GM23338 (cell line): ENCODE data around the gene CPNE4. TPM values are rescaled to one million over a fixed set of nuclear protein-coding genes. Genes with fewer than 3 reads are reported as not detected.

Source experiments
- ATAC-seq: fragments of 200-7000 bp; cut with Tn5 transposase; 3 replicates; pipeline ENCODE4 v1.9.1; 2020
- DNase-seq: peaks from one replicate; pipeline ENCODE4 v3.0.0-alpha.2; 2015; ENCODE audit warnings: low spot score
- H2AFZ ChIP-seq: fragments of 200-600 bp; sonication (generic); 2 replicates; pipeline ENCODE4 v1.8.0; 2016; ENCODE audit warnings: antibody characterized with exemption, mild to moderate bottlenecking, moderate library complexity
- H3F3A ChIP-seq: fragments of 200-600 bp; sonication (generic); replicated peaks from 2 replicates; pipeline ENCODE4 v1.8.0; 2017; ENCODE audit warnings: antibody characterized with exemption, mixed run types, low read depth
- H3K27ac ChIP-seq: fragments of 200-600 bp; sonication (generic); 2 replicates; pipeline ENCODE4 v1.6.1; 2016; ENCODE audit warnings: low read depth
- H3K27me3 ChIP-seq: fragments of 200-600 bp; sonication (generic); 2 replicates; pipeline ENCODE4 v1.8.0; 2016; ENCODE audit warnings: mild to moderate bottlenecking, mixed run types, moderate library complexity; ENCODE audit not compliant: insufficient read depth
- H3K36me3 ChIP-seq: fragments of 200-600 bp; sonication (generic); 2 replicates; pipeline ENCODE4 v1.8.0; 2016; ENCODE audit warnings: mild to moderate bottlenecking; ENCODE audit not compliant: insufficient read depth
- H3K4me1 ChIP-seq: fragments of 200-600 bp; sonication (generic); 2 replicates; pipeline ENCODE4 v1.8.0; 2016; ENCODE audit warnings: mild to moderate bottlenecking, moderate library complexity; ENCODE audit not compliant: insufficient read depth
- H3K4me2 ChIP-seq: fragments of 200-600 bp; sonication (generic); 2 replicates; pipeline ENCODE4 v1.7.1; 2017; ENCODE audit warnings: mixed run types
- H3K4me3 ChIP-seq: fragments of 200-600 bp; sonication (generic); 2 replicates; pipeline ENCODE4 v1.6.1; 2016; ENCODE audit warnings: mixed run types
- H3K79me2 ChIP-seq: fragments of 200-600 bp; sonication (generic); replicated peaks from 2 replicates; pipeline ENCODE4 v1.8.0; 2017; ENCODE audit warnings: mild to moderate bottlenecking; ENCODE audit not compliant: insufficient read depth
- H3K9me2 ChIP-seq: fragments of 200-600 bp; sonication (generic); 2 replicates; pipeline ENCODE4 v1.8.0; 2017; ENCODE audit not compliant: insufficient read depth
- H4K20me1 ChIP-seq: fragments of 200-600 bp; sonication (generic); replicated peaks from 2 replicates; pipeline ENCODE4 v1.8.0; 2017; ENCODE audit warnings: mild to moderate bottlenecking; ENCODE audit not compliant: insufficient read depth
- H3K27ac Mint-ChIP-seq: 2 replicates; pipeline ENCODE4 v1.8.0; 2020; ENCODE audit warnings: inconsistent platforms, mild to moderate bottlenecking, moderate library complexity, mixed read lengths
- H3K27me3 Mint-ChIP-seq: 3 replicates; pipeline ENCODE4 v1.8.0; 2022; ENCODE audit warnings: low read depth, mild to moderate bottlenecking, moderate library complexity, mixed read lengths, inconsistent platforms; ENCODE audit not compliant: insufficient read depth, poor library complexity
- H3K36me3 Mint-ChIP-seq: 3 replicates; pipeline ENCODE4 v1.8.0; 2021; ENCODE audit warnings: low read depth, mild to moderate bottlenecking, inconsistent platforms, moderate library complexity, mixed read lengths
- H3K4me1 Mint-ChIP-seq: 3 replicates; pipeline ENCODE4 v1.8.0; 2020; ENCODE audit warnings: mild to moderate bottlenecking, inconsistent platforms, mixed read lengths
- H3K4me3 Mint-ChIP-seq: 3 replicates; pipeline ENCODE4 v1.8.0; 2021; ENCODE audit warnings: moderate library complexity, mild to moderate bottlenecking, inconsistent platforms, mixed read lengths
- H3K9me3 Mint-ChIP-seq: 3 replicates; pipeline ENCODE4 v1.8.0; 2020; ENCODE audit warnings: moderate library complexity, mild to moderate bottlenecking, inconsistent platforms, mixed read lengths
- CREB1 ChIP-seq: fragments of 250-450 bp; sonication (Bioruptor Pico); IDR thresholded peaks from 2 replicates; pipeline ENCODE4 v1.5.0; 2020; ENCODE audit warnings: low read depth, mild to moderate bottlenecking, moderate library complexity
- CTCF ChIP-seq, 2 experiments: fragments of 200-600 bp in 1 of 2; sonication (generic) in 1 of 2; conservative IDR thresholded peaks; 2 replicates each; pipeline versions ENCODE4 v1.5.1 to v1.6.1; 2016 to 2017; ENCODE audit warnings: antibody characterized with exemption in 2 of 2, low read depth in 2 of 2, mild to moderate bottlenecking in 2 of 2, moderate library complexity in 1 of 2
- ETS1 ChIP-seq: IDR thresholded peaks from 2 replicates; pipeline ENCODE4 v1.6.1; 2016; ENCODE audit warnings: antibody characterized with exemption
- EZH2 ChIP-seq: fragments of 200-600 bp; sonication (generic); IDR thresholded peaks from one replicate; pipeline ENCODE4 v1.8.0; 2017; ENCODE audit warnings: antibody characterized with exemption, mild to moderate bottlenecking, low read depth; ENCODE audit not compliant: unreplicated experiment
- EZH2phosphoT487 ChIP-seq: fragments of 200-600 bp; sonication (generic); IDR thresholded peaks from one replicate; pipeline ENCODE4 v1.8.1; 2018; ENCODE audit warnings: antibody characterized with exemption; ENCODE audit not compliant: unreplicated experiment
- JUNB ChIP-seq: IDR thresholded peaks from one replicate; pipeline ENCODE4 v1.6.1; 2016; ENCODE audit warnings: antibody characterized with exemption; ENCODE audit not compliant: unreplicated experiment
- NANOG ChIP-seq: IDR thresholded peaks from 2 replicates; pipeline ENCODE4 v1.6.1; 2016; ENCODE audit warnings: antibody characterized with exemption, borderline replicate concordance
- POLR2AphosphoS5 ChIP-seq: IDR thresholded peaks from 2 replicates; pipeline ENCODE4 v1.6.1; 2016; ENCODE audit warnings: antibody characterized with exemption, low read depth
- REST ChIP-seq: IDR thresholded peaks from one replicate; pipeline ENCODE4 v1.6.1; 2018; ENCODE audit warnings: antibody characterized with exemption; ENCODE audit not compliant: unreplicated experiment
- STAT1 ChIP-seq: IDR thresholded peaks from one replicate; pipeline ENCODE4 v1.6.1; 2016; ENCODE audit warnings: antibody characterized with exemption; ENCODE audit not compliant: unreplicated experiment
- ZNF114 ChIP-seq: fragments of 250-450 bp; sonication (Bioruptor Pico); IDR thresholded peaks from 2 replicates; pipeline ENCODE4 v1.5.0; 2020; ENCODE audit warnings: mild to moderate bottlenecking, moderate library complexity
- ZNF331 ChIP-seq: fragments of 250-450 bp; sonication (Bioruptor Pico); IDR thresholded peaks from 2 replicates; pipeline ENCODE4 v1.5.0; 2020; ENCODE audit warnings: low read depth, mild to moderate bottlenecking, moderate library complexity
- ZNF462 ChIP-seq: fragments of 250-450 bp; sonication (Bioruptor Pico); IDR thresholded peaks from 2 replicates; pipeline ENCODE4 v1.5.0; 2020; ENCODE audit warnings: mild to moderate bottlenecking, moderate library complexity
- polyA plus RNA-seq: library from polyadenylated mRNA; unstranded; fragments of >200 nt; fragmentation: Nextera tagmentation; extraction: Ambion mirVana; gene quantifications from 2 replicates; pipeline ENCODE4 v1.2.1, GENCODE V29; 2016
- total RNA-seq: library from RNA; depleted of rRNA; stranded (reverse); fragments of >200 nt; shearing (Covaris generic); gene quantifications from 2 replicates; pipeline ENCODE4 v1.2.3, GENCODE V29; 2014

CPNE4 gene
- total and polyA plus RNA-seq, 2 experiments from 2014 or later, result 2.0 to 6.5 TPM

- no peaks in the 10 kb centered on the region for H3K27me3 ChIP-seq
- Mint-ChIP-seq H3K9me3 (no peaks in the 10 kb centered on the region), H3K4me1 (no peaks in the 10 kb centered on the region), H3K4me3 (no peak overlapping the region), H3K27ac (no peak overlapping the region), H3K27me3 (peaks cover 2% of the 10 kb centered on the region), H3K36me3 (no peaks in the 10 kb centered on the region)
- no peak overlapping the region for H2AFZ ChIP-seq
- H3K79me2 ChIP-seq, result no peaks in the 10 kb centered on the region
- H3K27ac ChIP-seq, result no peak overlapping the region
- no peaks in the 10 kb centered on the region for H4K20me1 ChIP-seq
- DNase-seq, result no peak
- no peak overlapping the region for H3K4me3 ChIP-seq
- H3K9me2 ChIP-seq, result 0 out of 2 replicates have a peak, but pooled peaks cover 3% of the 10 kb centered on the region
- H3K4me2 ChIP-seq, result no peak overlapping the region
- TF ChIP-seq EZH2, result no peak
- no peak for TF ChIP-seq CREB1 (CRISPR knock-in tag)
- TF ChIP-seq ZNF114 (CRISPR knock-in tag), result no peak
- no peak for TF ChIP-seq ZNF462 (CRISPR knock-in tag)
- no peak for TF ChIP-seq POLR2AphosphoS5
- TF ChIP-seq JUNB, result no peak
- no peak for TF ChIP-seq NANOG
- no peak for TF ChIP-seq REST
- no peak for TF ChIP-seq ZNF331 (CRISPR knock-in tag)
- no peak for TF ChIP-seq STAT1
- TF ChIP-seq CTCF (conservative IDR thresholded peaks at IDR 0.05; ENCODE audit: low read depth in 2 of 2), result no peak
- no peak for TF ChIP-seq ETS1
- TF ChIP-seq EZH2phosphoT487, result no peak
- no peak for ATAC-seq
- H3K4me1 ChIP-seq, result no peaks in the 10 kb centered on the region
- no peaks in the 10 kb centered on the region for H3K36me3 ChIP-seq
- no peaks in the 10 kb centered on the region for H3F3A ChIP-seq
These were observed 245.6 kb downstream of the CPNE4 start for GRCh38 chr3:131789188-131789587.
